HG02970 (cell line): ENCODE results near the gene DUOXA1.
"Not testable (repeated sequence)": the region's sequence is repeated elsewhere in the genome, so short reads cannot be mapped to it uniquely, and the experiment has no call there.

Source experiments
- ATAC-seq: cut with Tn5 transposase; IDR thresholded peaks from one replicate; pipeline ENCODE4 v1.9.1; 2021; ENCODE audit warnings: mild to moderate bottlenecking, moderate library complexity, moderate number of reproducible peaks; ENCODE audit not compliant: unreplicated experiment, low FRiP score

The DUOXA1 gene

GRCh38 chr15:45114751-45115085 lies 15.0 kb downstream of the DUOXA1 start:
- ATAC-seq, result no peak

GRCh38 chr15:45114076-45114750 lies 15.5 kb downstream of the DUOXA1 start, which contains the start of the genes DUOX2 and DUOXA2:
Gene DUOX2 (minus strand): TSS chr15:45114172. CDS start chr15:45113411, 761 bp downstream.
Gene DUOXA2 (plus strand): TSS chr15:45114326. CDS start chr15:45114606, 280 bp downstream.
- ATAC-seq, result no peak

GRCh38 chr15:45113380-45113990 lies 16.2 kb downstream of the DUOXA1 start:
- no peak for ATAC-seq

- ATAC-seq, result no peak
Measured at GRCh38 chr15:45112591-45113379, 16.9 kb downstream of the DUOXA1 start.

- ATAC-seq, result no peak
Measured at GRCh38 chr15:45112143-45112590, 17.5 kb downstream of the DUOXA1 start.

- ATAC-seq, result no peak
Measured at GRCh38 chr15:45111390-45112142, 18.1 kb downstream of the DUOXA1 start.

GRCh38 chr15:45110256-45110820 lies 19.3 kb downstream of the DUOXA1 start:
- no peak for ATAC-seq

- ATAC-seq, result no peak
Measured at GRCh38 chr15:45107941-45108630, 21.6 kb downstream of the DUOXA1 start.

GRCh38 chr15:45106002-45106790 lies 23.5 kb downstream of the DUOXA1 start:
- no peak for ATAC-seq

- no peak for ATAC-seq
Measured at GRCh38 chr15:45105586-45105985, 24.1 kb downstream of the DUOXA1 start.

GRCh38 chr15:45104170-45104569 lies 25.5 kb downstream of the DUOXA1 start:
- not testable (repeated sequence) for ATAC-seq

- ATAC-seq, result no peak
Measured at GRCh38 chr15:45102226-45102625, 27.5 kb downstream of the DUOXA1 start.

- no peak for ATAC-seq
Measured at GRCh38 chr15:45101749-45102148, 27.9 kb downstream of the DUOXA1 start.

GRCh38 chr15:45100884-45101625 lies 28.6 kb downstream of the DUOXA1 start:
- ATAC-seq, result no peak

- ATAC-seq, result no peak
Measured at GRCh38 chr15:45099549-45100165, 30.0 kb downstream of the DUOXA1 start.

- no peak for ATAC-seq
Measured at GRCh38 chr15:45097466-45097865, 32.2 kb downstream of the DUOXA1 start.

- no peak for ATAC-seq
Measured at GRCh38 chr15:45095661-45096060, 34.0 kb downstream of the DUOXA1 start.

GRCh38 chr15:45094358-45094730 lies 35.3 kb downstream of the DUOXA1 start:
- ATAC-seq, result no peak
